Left ventricle myocardium inferior (tissue), 1 donor: Measurements from ENCODE around the gene CEP350. TPM values are rescaled to one million over a fixed set of nuclear protein-coding genes. Genes with fewer than 3 reads are reported as not detected.

Source experiments
- DNase-seq: peaks from one replicate; pipeline ENCODE4 v3.0.0-alpha.2; 2020
- H3K27ac ChIP-seq: fragments of 200-600 bp; replicated peaks from 2 replicates; pipeline ENCODE4 v1.8.0; 2021
- H3K27me3 ChIP-seq: fragments of 200-600 bp; 2 replicates; pipeline ENCODE4 v1.8.0; 2021; ENCODE audit warnings: low read depth
- H3K36me3 ChIP-seq: fragments of 200-600 bp; 2 replicates; pipeline ENCODE4 v1.8.0; 2021
- H3K4me1 ChIP-seq: fragments of 200-600 bp; 2 replicates; pipeline ENCODE4 v1.8.0; 2021
- H3K4me3 ChIP-seq: fragments of 200-600 bp; 2 replicates; pipeline ENCODE4 v1.8.0; 2021; ENCODE audit warnings: mild to moderate bottlenecking, moderate library complexity
- H3K9me3 ChIP-seq: fragments of 200-600 bp; replicated peaks from 2 replicates; pipeline ENCODE4 v1.8.0; 2021
- CTCF ChIP-seq: fragments of 200-600 bp; IDR thresholded peaks from 2 replicates; pipeline ENCODE4 v1.8.0; 2021; ENCODE audit warnings: antibody characterized with exemption, mild to moderate bottlenecking, borderline replicate concordance
- intact Hi-C: fragments of 100-400 bp; cut with micrococcal nuclease; formaldehyde crosslinking; loops from one replicate; pipeline ENCODE4 v1.11.0; 2022
- long read RNA-seq: library from polyadenylated mRNA; unstranded; transcript quantifications from one replicate; pipeline ENCODE4 v2.0.0, GENCODE V29; 2021
- total RNA-seq: library from RNA; stranded (reverse); fragmentation: NEBNext Ultra II Directional; extraction: Animal tissue kit (Norgen Biotek cat#: 25700); gene quantifications from one replicate; pipeline ENCODE4 v1.2.1, GENCODE V29; 2021
- donor health status: DM: no; HTN: yes; CAD: no; lungs with severe emphysema.

Gene CEP350
- total RNA-seq, result 34.7 TPM
- long read RNA-seq, partial matches to known transcripts, result 3 of 9 reads
- long read RNA-seq, other reads (novel, unspliced or antisense), result 6 of 9 reads

GRCh38 chr1:179954493-179955286 lies at the start of gene CEP350:
TSS of gene CEP350 (plus strand) at chr1:179954810. CDS start at chr1:179986182, 31,372 bp downstream.
- intact Hi-C loops, result no loop called here
- peaks cover 59% of the 10 kb centered on the region for H3K4me1 ChIP-seq
- H3K27me3 ChIP-seq, result no peaks in the 10 kb centered on the region
- H3K36me3 ChIP-seq, result no peaks in the 10 kb centered on the region
- H3K27ac ChIP-seq, result peak within 1 kb of the TSS; percentile 96
- DNase-seq, result peak; percentile 99
- H3K9me3 ChIP-seq, result no peaks in the 10 kb centered on the region
- H3K4me3 ChIP-seq, result peak within 1 kb of the TSS; percentile 90
- peak; percentile 24 for TF ChIP-seq CTCF

- no peak for TF ChIP-seq CTCF
- Histone ChIP-seq H3K4me3 (no peak overlapping the region), H3K36me3 (peaks cover 90% of the 10 kb centered on the region), H3K27ac (no peak overlapping the region), H3K4me1 (no peaks in the 10 kb centered on the region), H3K9me3 (no peaks in the 10 kb centered on the region), H3K27me3 (no peaks in the 10 kb centered on the region)
- DNase-seq, result no peak
- intact Hi-C loops, result no loop called here
Observed at GRCh38 chr1:179910934-179911333, 43.7 kb upstream of the CEP350 start.

GRCh38 chr1:179911812-179912211 lies 42.8 kb upstream of the CEP350 start:
- H3K4me1 ChIP-seq, result no peaks in the 10 kb centered on the region
- no peak overlapping the region for H3K27ac ChIP-seq
- no peak for TF ChIP-seq CTCF
- H3K4me3 ChIP-seq, result no peak overlapping the region
- H3K36me3 ChIP-seq, result peaks cover 90% of the 10 kb centered on the region
- DNase-seq, result no peak
- H3K27me3 ChIP-seq, result no peaks in the 10 kb centered on the region
- H3K9me3 ChIP-seq, result no peaks in the 10 kb centered on the region
- intact Hi-C loops, result no loop called here

- no peaks in the 10 kb centered on the region for H3K9me3 ChIP-seq
- H3K4me3 ChIP-seq, result no peak overlapping the region
- H3K27ac ChIP-seq, result no peak overlapping the region
- peaks cover 85% of the 10 kb centered on the region for H3K36me3 ChIP-seq
- H3K27me3 ChIP-seq, result no peaks in the 10 kb centered on the region
- H3K4me1 ChIP-seq, result peaks cover 8% of the 10 kb centered on the region
- DNase-seq, result no peak
- intact Hi-C loops, result no loop called here
- no peak for TF ChIP-seq CTCF
Observed at GRCh38 chr1:179917601-179918429, 36.8 kb upstream of the CEP350 start.

- Histone ChIP-seq H3K27ac (no peak overlapping the region), H3K9me3 (no peaks in the 10 kb centered on the region), H3K4me1 (peaks cover 10% of the 10 kb centered on the region), H3K4me3 (no peak overlapping the region), H3K36me3 (peaks cover 49% of the 10 kb centered on the region), H3K27me3 (no peaks in the 10 kb centered on the region)
- TF ChIP-seq CTCF, result no peak
- no peak for DNase-seq
- intact Hi-C loops, result no loop called here
Observed at GRCh38 chr1:179921472-179921871, 33.1 kb upstream of the CEP350 start.
